A549 (cell line): Measurements from ENCODE around the gene PARVB.

Experiments used
- CHD2 ChIP-seq: fragments of 150-350 bp; IDR thresholded peaks from 2 replicates; pipeline ENCODE4 v1.6.1; 2014; ENCODE audit warnings: low read length; ENCODE audit not compliant: partially characterized antibody
- CTCF ChIP-seq: fragments of >200 bp; sonication (Bioruptor Twin); formaldehyde crosslinking; IDR thresholded peaks from 3 replicates; pipeline ENCODE4 v1.5.1; 2016
- EP300 ChIP-seq, 2 experiments: fragments of >200 bp; sonication (Bioruptor Twin); formaldehyde crosslinking; IDR thresholded peaks; 2 replicates in 1 of 2; 3 replicates in 1 of 2; pipeline ENCODE4 v1.6.1; 2016 to 2017
- ESRRA ChIP-seq: fragments of 150-350 bp; IDR thresholded peaks from 2 replicates; pipeline ENCODE4 v1.6.1; 2014; ENCODE audit warnings: mild to moderate bottlenecking, low read length, borderline replicate concordance
- NFE2L2 ChIP-seq: fragments of 150-350 bp; conservative IDR thresholded peaks from 2 replicates; pipeline ENCODE4 v1.6.1; 2014; ENCODE audit warnings: low read length
- PHF8 ChIP-seq: fragments of 200-600 bp; sonication (generic); IDR thresholded peaks from 2 replicates; pipeline ENCODE4 v1.6.1; 2016; ENCODE audit warnings: low read depth, mild to moderate bottlenecking, antibody characterized with exemption, moderate library complexity, borderline replicate concordance
- POLR2A ChIP-seq: IDR thresholded peaks from 2 replicates; pipeline ENCODE4 v1.6.1; 2012; ENCODE audit warnings: mild to moderate bottlenecking, low read length
- RCOR1 ChIP-seq: fragments of 150-350 bp; IDR thresholded peaks from 2 replicates; pipeline ENCODE4 v1.6.1; 2014; ENCODE audit warnings: antibody characterized with exemption, low read length, low read depth
- RFX5 ChIP-seq: fragments of 450-650 bp; IDR thresholded peaks from 2 replicates; pipeline ENCODE4 v1.7.1; 2014; ENCODE audit warnings: antibody characterized with exemption, mild to moderate bottlenecking, moderate library complexity
- SMC3 ChIP-seq: fragments of >200 bp; sonication (Bioruptor Twin); formaldehyde crosslinking; IDR thresholded peaks from 3 replicates; pipeline ENCODE4 v1.6.1; 2018; ENCODE audit warnings: inconsistent platforms

GRCh38 chr22:44018594-44018993 is 5.5 kb upstream of the PARVB start:
- no peak for TF ChIP-seq CTCF
- no peak for TF ChIP-seq CHD2
- TF ChIP-seq EP300 (IDR thresholded peaks at IDR 0.05), result no peak
- no peak for TF ChIP-seq RFX5
- no peak for TF ChIP-seq ESRRA
- no peak for TF ChIP-seq SMC3
- no peak for TF ChIP-seq NFE2L2
- no peak for TF ChIP-seq PHF8
- TF ChIP-seq POLR2A, result no peak
- no peak for TF ChIP-seq RCOR1
